Spleen (tissue), 11 donors: Measurements from ENCODE around the gene PIGC. TPM values are rescaled to one million over a fixed set of nuclear protein-coding genes. Genes with fewer than 3 reads are reported as not detected.

Experiments used
- DNase-seq: peaks from one replicate; pipeline ENCODE4 v3.0.0-alpha.2; 2020
- H3K27ac ChIP-seq, 8 donors: fragments of 200-600 bp; sonication (generic) in 7 of 8; 1 replicate in 4 of 8; 2 replicates in 4 of 8; pipeline versions ENCODE4 v1.5.0 to v1.8.0; 2016 to 2021; ENCODE audit warnings: inconsistent platforms in 4 of 8, mild to moderate bottlenecking in 4 of 8, moderate library complexity in 1 of 8
- H3K27me3 ChIP-seq, 7 donors: fragments of 200-600 bp; sonication (generic) in 6 of 7; replicated peaks in 1 of 7; 1 replicate in 4 of 7; 2 replicates in 3 of 7; pipeline versions ENCODE4 v1.5.0 to v1.8.0; 2016 to 2021; ENCODE audit warnings: inconsistent platforms in 3 of 7, mild to moderate bottlenecking in 1 of 7
- H3K36me3 ChIP-seq, 6 donors: fragments of 200-600 bp; sonication (generic) in 5 of 6; 1 replicate in 4 of 6; 2 replicates in 2 of 6; pipeline versions ENCODE4 v1.5.0 to v1.8.0; 2016 to 2021; ENCODE audit warnings: inconsistent platforms in 2 of 6
- H3K4me1 ChIP-seq, 6 donors: fragments of 200-600 bp; sonication (generic) in 5 of 6; 1 replicate in 3 of 6; 2 replicates in 3 of 6; pipeline versions ENCODE4 v1.5.0 to v1.8.0; 2016 to 2021; ENCODE audit warnings: inconsistent platforms in 3 of 6
- H3K4me3 ChIP-seq, 8 donors: fragments of 200-600 bp; sonication (generic) in 7 of 8; 1 replicate in 4 of 8; 2 replicates in 4 of 8; pipeline versions ENCODE4 v1.5.0 to v1.8.0; 2016 to 2021; ENCODE audit warnings: inconsistent platforms in 4 of 8, mild to moderate bottlenecking in 4 of 8, moderate library complexity in 2 of 8
- H3K9me3 ChIP-seq, 8 donors: fragments of 200-600 bp; sonication (generic) in 7 of 8; 1 replicate in 4 of 8; 2 replicates in 4 of 8; pipeline versions ENCODE4 v1.5.0 to v1.8.0; 2016 to 2021; ENCODE audit warnings: inconsistent platforms in 4 of 8
- POLR2A ChIP-seq, 3 donors: fragments of 450-650 bp; IDR thresholded peaks; one replicate each; pipeline ENCODE4 v1.5.1; 2017; ENCODE audit warnings: antibody characterized with exemption in 3 of 3, mild to moderate bottlenecking in 1 of 3
- POLR2AphosphoS5 ChIP-seq, 3 donors: sonication (generic); formaldehyde crosslinking; IDR thresholded peaks; one replicate each; pipeline ENCODE4 v1.5.1; 2017; ENCODE audit warnings: antibody characterized with exemption in 3 of 3
- WGBS, 5 donors: extraction: QIAGEN DNeasy Blood & Tissue Kit in 3 of 5; methylation state at CpG; one replicate each; pipeline versions ENCODE4 v1.1.5 to v1.1.7; 2013 to 2018; 5-methylcytosine and 5-hydroxymethylcytosine counted together
- intact Hi-C: fragments of 100-400 bp; cut with DNase I; formaldehyde crosslinking; loops from one replicate; pipeline ENCODE4 v1.15.0; 2023; ENCODE audit warnings: low total_unique reads
- polyA plus RNA-seq, 3 donors: library from polyadenylated mRNA; stranded (reverse); fragments of 200-250 nt; gene quantifications; one replicate each; pipeline ENCODE4 v1.2.1, GENCODE V29; 2013
- total RNA-seq, 7 donors: library from RNA; depleted of rRNA in 3 of 7; stranded (reverse); fragments of >200 nt in 3 of 7; fragmentation: NEBNext Ultra II Directional in 4 of 7; extraction: Animal tissue kit (Norgen Biotek cat#: 25700) in 4 of 7; gene quantifications; one replicate each; pipeline versions ENCODE4 v1.1.0 to v1.2.1, GENCODE V29; 2016 to 2021
- TF ChIP-seq, protein P1 (sequence below), 11 experiments: fragments of 200-600 bp in 7 of 11; fragments of 450-650 bp in 4 of 11; sonication (generic) in 4 of 11; IDR thresholded peaks in 8 of 11; conservative IDR thresholded peaks in 3 of 11; 1 replicate in 7 of 11; 2 replicates in 4 of 11; pipeline versions ENCODE4 v1.4.0 to v1.8.0; 2016 to 2021; ENCODE audit warnings: antibody characterized with exemption in 11 of 11, inconsistent platforms in 4 of 11, mild to moderate bottlenecking in 1 of 11
- donor health status: healthy with polysubstance abuse.
- donor health status: DM: no; HTN: no; CAD: no; lungs with moderate emphysema.
- donor health status: DM: no; HTN: no; CAD: no.
- donor health status: Bipolar disorder and iron deficiency.
- donor health status: healthy.
- donor health status: DM: no; HTN: no; CAD: no.
- donor health status: DM: yes; HTN: yes; CAD: no.

PIGC gene
- total and polyA plus RNA-seq, 10 donors: 20.1 to 28.0 (median 23.9) TPM

GRCh38 chr1:172417557-172417956, 26.3 kb downstream of the PIGC start:
- no peaks in the 10 kb centered on the region for H3K9me3 ChIP-seq
- no peaks in the 10 kb centered on the region for H3K36me3 ChIP-seq
- no peak overlapping the region for H3K27ac ChIP-seq
- no peak for DNase-seq
- H3K4me1 ChIP-seq: no peaks in the 10 kb centered on the region
- H3K27me3 ChIP-seq: no peaks in the 10 kb centered on the region
- intact Hi-C loops: no loop called here
- WGBS, 5 donors: 90 to 97% (median 94%) methylated on average over 1 of the region's 1 CpG
- no peak overlapping the region for H3K4me3 ChIP-seq
- TF ChIP-seq POLR2AphosphoS5 (IDR thresholded peaks at IDR 0.05) (no peak), POLR2A (IDR thresholded peaks at IDR 0.05) (no peak)
- TF ChIP-seq, protein P1, sequence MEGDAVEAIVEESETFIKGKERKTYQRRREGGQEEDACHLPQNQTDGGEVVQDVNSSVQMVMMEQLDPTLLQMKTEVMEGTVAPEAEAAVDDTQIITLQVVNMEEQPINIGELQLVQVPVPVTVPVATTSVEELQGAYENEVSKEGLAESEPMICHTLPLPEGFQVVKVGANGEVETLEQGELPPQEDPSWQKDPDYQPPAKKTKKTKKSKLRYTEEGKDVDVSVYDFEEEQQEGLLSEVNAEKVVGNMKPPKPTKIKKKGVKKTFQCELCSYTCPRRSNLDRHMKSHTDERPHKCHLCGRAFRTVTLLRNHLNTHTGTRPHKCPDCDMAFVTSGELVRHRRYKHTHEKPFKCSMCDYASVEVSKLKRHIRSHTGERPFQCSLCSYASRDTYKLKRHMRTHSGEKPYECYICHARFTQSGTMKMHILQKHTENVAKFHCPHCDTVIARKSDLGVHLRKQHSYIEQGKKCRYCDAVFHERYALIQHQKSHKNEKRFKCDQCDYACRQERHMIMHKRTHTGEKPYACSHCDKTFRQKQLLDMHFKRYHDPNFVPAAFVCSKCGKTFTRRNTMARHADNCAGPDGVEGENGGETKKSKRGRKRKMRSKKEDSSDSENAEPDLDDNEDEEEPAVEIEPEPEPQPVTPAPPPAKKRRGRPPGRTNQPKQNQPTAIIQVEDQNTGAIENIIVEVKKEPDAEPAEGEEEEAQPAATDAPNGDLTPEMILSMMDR (IDR thresholded peaks at IDR 0.05 in 8 of 11, conservative IDR thresholded peaks at IDR 0.05 in 3 of 11): no peak

- Histone ChIP-seq H3K9me3 (no peaks in the 10 kb centered on the region), H3K36me3 (no peaks in the 10 kb centered on the region), H3K27me3 (no peaks in the 10 kb centered on the region), H3K4me1 (no peaks in the 10 kb centered on the region), H3K27ac (no peak overlapping the region), H3K4me3 (no peak overlapping the region)
- WGBS, 5 donors: 79 to 85% (median 81%) methylated on average over 4 of the region's 4 CpGs
- TF ChIP-seq, protein P1 (IDR thresholded peaks at IDR 0.05 in 8 of 11, conservative IDR thresholded peaks at IDR 0.05 in 3 of 11): no peak
- TF ChIP-seq POLR2AphosphoS5 (IDR thresholded peaks at IDR 0.05): no peak
- TF ChIP-seq POLR2A (IDR thresholded peaks at IDR 0.05): no peak
- intact Hi-C loops: no loop called here
- DNase-seq: no peak
Measured at GRCh38 chr1:172416496-172417035, 27.3 kb downstream of the PIGC start.

- no peaks in the 10 kb centered on the region for H3K27me3 ChIP-seq
- intact Hi-C loops: no loop called here
- H3K27ac ChIP-seq: no peak overlapping the region
- TF ChIP-seq, protein P1 (IDR thresholded peaks at IDR 0.05 in 8 of 11, conservative IDR thresholded peaks at IDR 0.05 in 3 of 11): no peak
- no peak for TF ChIP-seq POLR2AphosphoS5 (IDR thresholded peaks at IDR 0.05)
- no peak for TF ChIP-seq POLR2A (IDR thresholded peaks at IDR 0.05)
- no peaks in the 10 kb centered on the region for H3K36me3 ChIP-seq
- H3K4me3 ChIP-seq: no peak overlapping the region
- no peak for DNase-seq
- H3K9me3 ChIP-seq: no peaks in the 10 kb centered on the region
- H3K4me1 ChIP-seq: no peaks in the 10 kb centered on the region
Measured at GRCh38 chr1:172414331-172414730, 29.5 kb downstream of the PIGC start.

GRCh38 chr1:172411791-172412338, 32.0 kb downstream of the PIGC start:
- no peak for DNase-seq
- H3K4me1 ChIP-seq: no peaks in the 10 kb centered on the region
- 75 to 94% (median 85%) methylated on average over 2 of the region's 2 CpGs for WGBS, 5 donors
- no peaks in the 10 kb centered on the region for H3K9me3 ChIP-seq
- no peak overlapping the region for H3K27ac ChIP-seq
- no peaks in the 10 kb centered on the region for H3K36me3 ChIP-seq
- H3K4me3 ChIP-seq: no peak overlapping the region
- intact Hi-C loops: no loop called here
- TF ChIP-seq POLR2AphosphoS5 (IDR thresholded peaks at IDR 0.05) (no peak), POLR2A (IDR thresholded peaks at IDR 0.05) (no peak)
- TF ChIP-seq, protein P1 (IDR thresholded peaks at IDR 0.05 in 8 of 11, conservative IDR thresholded peaks at IDR 0.05 in 3 of 11): no peak
- no peaks in the 10 kb centered on the region for H3K27me3 ChIP-seq
